Measurements from ENCODE around the gene PSMC3IP.

The PSMC3IP gene

GRCh38 chr17:42584880-42585279 is 7.4 kb upstream of the PSMC3IP start:
- no peak for DNase-seq

- no peak for DNase-seq
Observed at GRCh38 chr17:42581744-42582270, 4.3 kb upstream of the PSMC3IP start.

- no peak for DNase-seq
Observed at GRCh38 chr17:42579794-42580551, 2.4 kb upstream of the PSMC3IP start.

GRCh38 chr17:42578282-42578869 is 847 bp upstream of the PSMC3IP start:
- DNase-seq: peak; percentile 44 to 65

- no peak for DNase-seq
Observed at GRCh38 chr17:42577140-42577531, 393 bp downstream of the PSMC3IP start.

- no peak for DNase-seq
Observed at GRCh38 chr17:42574463-42574862, 3.1 kb downstream of the PSMC3IP start.

GRCh38 chr17:42573095-42573494 is 4.4 kb downstream of the PSMC3IP start:
- DNase-seq: no peak

GRCh38 chr17:42571435-42572225 is 5.9 kb downstream of the PSMC3IP start:
- no peak for DNase-seq

- no peak for DNase-seq
Observed at GRCh38 chr17:42568341-42569111, 9.0 kb downstream of the PSMC3IP start.

- peak; percentile 69 to 89 for DNase-seq
Observed at GRCh38 chr17:42566883-42567573, 10.5 kb downstream of the PSMC3IP start, which contains the start of gene MLX. Gene MLX (plus strand): TSS chr17:42567100. CDS start chr17:42567125, 25 bp downstream.

- no peak for DNase-seq
Observed at GRCh38 chr17:42566215-42566882, 11.2 kb downstream of the PSMC3IP start.

GRCh38 chr17:42565523-42566214 is 11.9 kb downstream of the PSMC3IP start:
- no peak for DNase-seq

GRCh38 chr17:42564815-42565522 is 12.6 kb downstream of the PSMC3IP start:
- no peak for DNase-seq

- no peak for DNase-seq
Observed at GRCh38 chr17:42563950-42564349, 13.6 kb downstream of the PSMC3IP start.

GRCh38 chr17:42563543-42563942 is 14.0 kb downstream of the PSMC3IP start:
- DNase-seq: no peak

- DNase-seq: no peak
Observed at GRCh38 chr17:42563143-42563509, 14.4 kb downstream of the PSMC3IP start.

- DNase-seq: no peak
Observed at GRCh38 chr17:42562388-42563142, 15.0 kb downstream of the PSMC3IP start.

- peak; percentile 93 to 98 for DNase-seq
Observed at GRCh38 chr17:42561897-42562387, 15.6 kb downstream of the PSMC3IP start, which contains the start of gene COASY. Gene COASY (plus strand): TSS chr17:42562148. CDS start chr17:42562623, 475 bp downstream.

GRCh38 chr17:42560246-42560645 is 17.3 kb downstream of the PSMC3IP start:
- no peak for DNase-seq

Measured in NCI-H1930 (cell line).